SK-N-MC (cell line): Measurements from ENCODE around the gene MACF1.

Source experiments
- DNase-seq: peaks from one replicate; pipeline ENCODE4 v3.0.0-alpha.2; 2011; ENCODE audit warnings: low read depth, low spot score
- H3K27ac ChIP-seq: fragments of 200-600 bp; sonication (generic); 2 replicates; pipeline ENCODE4 v1.5.1; 2016; ENCODE audit warnings: mixed run types
- H3K36me3 ChIP-seq: fragments of 200-600 bp; sonication (generic); 2 replicates; pipeline ENCODE4 v1.6.1; 2017; ENCODE audit warnings: antibody characterized with exemption, low read length, mixed read lengths; ENCODE audit not compliant: insufficient read depth
- H3K4me3 ChIP-seq: fragments of 200-600 bp; sonication (generic); 2 replicates; pipeline ENCODE4 v1.5.1; 2016
- H3K9ac ChIP-seq: fragments of 200-600 bp; sonication (generic); 2 replicates; pipeline ENCODE4 v1.8.0; 2017; ENCODE audit warnings: mixed run types, mixed read lengths; ENCODE audit not compliant: insufficient read length
- H3K9me3 ChIP-seq: fragments of 200-600 bp; sonication (generic); 2 replicates; pipeline ENCODE4 v1.6.1; 2017; ENCODE audit warnings: low read depth, mild to moderate bottlenecking, antibody characterized with exemption, low read length, moderate library complexity, mixed read lengths
- EZH2 ChIP-seq: fragments of 200-600 bp; sonication (generic); IDR thresholded peaks from one replicate; pipeline ENCODE4 v1.6.1; 2017; ENCODE audit warnings: antibody characterized with exemption
- FOXP2 ChIP-seq: optimal IDR thresholded peaks from 2 replicates; pipeline ENCODE3; 2011; ENCODE audit warnings: mild to moderate bottlenecking, moderate library complexity; ENCODE audit not compliant: insufficient read depth; ENCODE audit errors: extremely low read length, control extremely low read depth
- POLR2AphosphoS5 ChIP-seq: IDR thresholded peaks from 2 replicates; pipeline ENCODE4 v1.6.1; 2012; ENCODE audit warnings: mild to moderate bottlenecking, low read depth, low read length, borderline replicate concordance

Gene MACF1

GRCh38 chr1:39385067-39385988 is 180.8 kb downstream of the MACF1 start:
- TF ChIP-seq EZH2 (no peak), POLR2AphosphoS5 (no peak), FOXP2 (no peak)
- Histone ChIP-seq H3K9me3 (no peaks in the 10 kb centered on the region), H3K4me3 (no peak overlapping the region), H3K36me3 (no peaks in the 10 kb centered on the region), H3K27ac (no peak overlapping the region), H3K9ac (no peak overlapping the region)
- DNase-seq: no peak

DNA sequence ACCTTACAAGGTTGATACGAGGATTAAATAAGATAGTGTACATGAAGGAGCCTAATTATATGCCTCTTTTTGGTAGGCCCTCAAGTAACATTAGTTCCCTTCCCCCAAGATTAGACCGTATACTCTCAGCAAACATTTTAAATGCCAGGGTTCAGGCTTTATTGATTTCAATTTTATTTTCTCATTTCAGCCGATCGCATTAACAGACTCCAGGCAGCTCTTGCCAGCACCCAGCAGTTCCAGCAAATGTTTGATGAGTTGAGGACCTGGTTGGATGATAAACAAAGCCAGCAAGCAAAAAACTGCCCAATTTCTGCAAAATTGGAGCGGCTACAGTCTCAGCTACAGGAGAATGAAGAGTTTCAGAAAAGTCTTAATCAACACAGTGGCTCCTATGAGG is 182.5 kb downstream of the MACF1 start:
- Histone ChIP-seq H3K4me3 (no peak overlapping the region), H3K9me3 (no peaks in the 10 kb centered on the region), H3K27ac (no peak overlapping the region), H3K36me3 (no peaks in the 10 kb centered on the region), H3K9ac (no peak overlapping the region)
- DNase-seq: no peak
- TF ChIP-seq EZH2 (no peak), POLR2AphosphoS5 (no peak), FOXP2 (no peak)

DNA sequence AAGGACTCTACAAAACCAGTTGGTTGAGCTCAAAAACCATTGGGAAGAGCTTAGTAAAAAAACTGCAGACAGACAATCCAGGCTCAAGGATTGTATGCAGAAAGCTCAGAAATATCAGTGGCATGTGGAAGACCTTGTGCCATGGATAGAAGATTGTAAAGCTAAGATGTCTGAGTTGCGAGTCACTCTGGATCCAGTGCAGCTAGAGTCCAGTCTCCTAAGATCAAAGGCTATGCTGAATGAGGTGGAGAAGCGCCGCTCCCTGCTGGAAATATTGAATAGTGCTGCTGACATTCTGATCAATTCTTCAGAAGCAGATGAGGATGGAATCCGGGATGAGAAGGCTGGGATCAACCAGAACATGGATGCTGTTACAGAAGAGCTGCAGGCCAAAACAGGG is 183.0 kb downstream of the MACF1 start:
- no peak overlapping the region for H3K9ac ChIP-seq
- DNase-seq: no peak
- no peaks in the 10 kb centered on the region for H3K9me3 ChIP-seq
- H3K27ac ChIP-seq: no peak overlapping the region
- no peaks in the 10 kb centered on the region for H3K36me3 ChIP-seq
- TF ChIP-seq POLR2AphosphoS5: no peak
- no peak for TF ChIP-seq EZH2
- no peak for TF ChIP-seq FOXP2
- no peak overlapping the region for H3K4me3 ChIP-seq

GRCh38 chr1:39391691-39392679 is 187.5 kb downstream of the MACF1 start:
- TF ChIP-seq POLR2AphosphoS5: no peak
- TF ChIP-seq FOXP2: no peak
- no peak for TF ChIP-seq EZH2
- Histone ChIP-seq H3K4me3 (no peak overlapping the region), H3K9ac (no peak overlapping the region), H3K9me3 (no peaks in the 10 kb centered on the region), H3K36me3 (no peaks in the 10 kb centered on the region), H3K27ac (no peak overlapping the region)
- DNase-seq: no peak

DNA sequence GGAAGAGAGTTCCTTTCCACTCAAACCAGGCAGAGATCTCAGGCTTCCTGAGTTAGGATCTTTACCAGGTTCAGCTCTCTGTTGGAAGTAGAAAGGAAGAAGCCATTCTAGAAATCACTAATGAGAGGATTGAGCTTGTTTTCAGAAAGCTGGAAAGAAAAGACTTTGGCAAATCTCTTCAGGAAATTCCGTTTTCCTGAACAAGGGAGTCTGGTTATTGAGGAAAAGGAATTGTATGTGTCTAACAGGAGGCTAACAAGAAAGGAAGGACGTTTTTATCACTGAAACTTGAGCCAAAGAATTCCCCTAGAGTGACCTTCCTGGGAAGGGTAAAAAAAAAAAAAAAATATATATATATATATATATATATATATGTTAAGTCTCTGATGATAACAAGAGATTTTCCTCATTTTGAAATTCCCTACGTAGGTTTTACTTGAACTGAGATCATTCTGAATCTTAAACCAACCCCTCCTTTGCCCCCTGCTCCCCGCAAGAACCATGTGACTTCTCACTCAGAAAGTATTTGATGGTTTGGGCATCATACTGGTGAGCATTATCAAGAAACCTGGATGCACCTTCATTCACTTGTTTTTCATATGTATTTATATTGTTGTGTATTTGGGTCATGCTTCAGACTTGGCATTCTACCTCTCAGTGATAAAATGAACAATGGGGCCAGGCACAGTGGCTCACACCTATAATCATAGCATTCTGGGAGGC is 188.5 kb downstream of the MACF1 start:
- H3K9me3 ChIP-seq: no peaks in the 10 kb centered on the region
- TF ChIP-seq POLR2AphosphoS5 (no peak), EZH2 (no peak), FOXP2 (no peak)
- H3K27ac ChIP-seq: no peak overlapping the region
- no peaks in the 10 kb centered on the region for H3K36me3 ChIP-seq
- no peak overlapping the region for H3K4me3 ChIP-seq
- DNase-seq: no peak
- no peak overlapping the region for H3K9ac ChIP-seq

DNA sequence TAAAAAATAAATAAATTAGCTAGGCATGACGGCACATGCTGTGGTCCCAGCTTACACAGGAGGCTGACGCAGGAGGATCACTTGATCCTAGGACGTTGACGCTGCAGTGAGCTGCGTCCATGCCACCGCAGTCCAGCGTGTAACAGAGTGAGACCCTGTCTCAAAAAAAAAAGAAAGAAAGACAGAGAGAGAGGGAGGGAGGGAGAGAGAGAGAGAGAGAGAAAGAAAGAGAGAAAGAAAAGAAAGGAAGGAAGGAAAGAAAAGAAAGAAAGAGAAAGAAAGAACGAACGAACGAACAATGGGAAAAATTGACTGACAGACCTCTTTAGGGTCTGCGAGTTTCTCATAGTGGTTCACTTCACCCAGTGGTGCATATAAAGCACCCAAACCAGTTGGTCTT is 189.2 kb downstream of the MACF1 start:
- Histone ChIP-seq H3K9me3 (no peaks in the 10 kb centered on the region), H3K36me3 (no peaks in the 10 kb centered on the region), H3K27ac (no peak overlapping the region), H3K9ac (no peak overlapping the region), H3K4me3 (no peak overlapping the region)
- TF ChIP-seq EZH2: no peak
- TF ChIP-seq FOXP2: no peak
- no peak for TF ChIP-seq POLR2AphosphoS5
- DNase-seq: no peak

- H3K36me3 ChIP-seq: no peaks in the 10 kb centered on the region
- no peak overlapping the region for H3K9ac ChIP-seq
- no peaks in the 10 kb centered on the region for H3K9me3 ChIP-seq
- TF ChIP-seq FOXP2: no peak
- TF ChIP-seq POLR2AphosphoS5: no peak
- no peak for TF ChIP-seq EZH2
- H3K4me3 ChIP-seq: no peak overlapping the region
- no peak for DNase-seq
- no peak overlapping the region for H3K27ac ChIP-seq
Observed at GRCh38 chr1:39394059-39394458, 189.6 kb downstream of the MACF1 start.

DNA sequence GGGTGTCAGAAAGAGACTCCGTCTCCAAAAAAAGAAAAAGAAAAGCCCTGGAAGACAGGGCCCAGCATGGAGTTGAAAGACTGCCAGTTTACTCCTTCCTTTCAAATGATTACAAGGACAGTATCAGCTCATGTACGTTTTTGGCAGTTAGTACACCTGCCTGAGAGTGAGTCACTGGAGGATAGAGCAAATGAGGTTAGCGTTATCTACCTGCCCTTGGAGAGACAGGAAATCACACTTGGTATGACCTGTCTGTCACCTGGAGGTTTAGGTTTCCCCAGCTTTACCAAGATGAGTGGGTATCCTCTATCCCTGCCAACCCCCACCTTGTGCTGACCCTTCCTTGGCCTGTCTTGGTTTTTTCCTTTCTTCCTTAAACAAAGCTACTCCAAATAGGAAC is 190.1 kb downstream of the MACF1 start:
- H3K4me3 ChIP-seq: no peak overlapping the region
- H3K9ac ChIP-seq: no peak overlapping the region
- no peak overlapping the region for H3K27ac ChIP-seq
- H3K36me3 ChIP-seq: no peaks in the 10 kb centered on the region
- H3K9me3 ChIP-seq: no peaks in the 10 kb centered on the region
- no peak for TF ChIP-seq EZH2
- no peak for TF ChIP-seq POLR2AphosphoS5
- no peak for TF ChIP-seq FOXP2
- no peak for DNase-seq
